Kidney (tissue), 14 donors: ENCODE measurements around the gene CELSR2. TPM values are rescaled to one million over a fixed set of nuclear protein-coding genes. Genes with fewer than 3 reads are reported as not detected.

Source experiments
- DNase-seq, 5 donors: peaks; one replicate each; pipeline ENCODE4 v3.0.0-alpha.2; 2013 to 2020
- FAIRE-seq: peaks from 2 replicates; lab custom pipeline; 2012; peaks lifted over from hg19 to GRCh38; lab: Jason Lieb, UNC
- H3K27ac ChIP-seq, 2 donors: one replicate each; pipeline ENCODE4 v1.7.0; 2013; ENCODE audit warnings: low read depth in 2 of 2, low read length in 2 of 2, inconsistent platforms in 1 of 2
- H3K27me3 ChIP-seq: one replicate; pipeline ENCODE4 v1.7.1; 2013; ENCODE audit warnings: low read length, inconsistent platforms; ENCODE audit not compliant: control insufficient read depth, insufficient read depth
- H3K36me3 ChIP-seq, 3 donors: one replicate each; pipeline versions ENCODE4 v1.7.0 to v1.7.1; 2013; ENCODE audit warnings: low read length in 3 of 3, control low read depth in 1 of 3, inconsistent platforms in 1 of 3; ENCODE audit not compliant: insufficient read depth in 3 of 3, control insufficient read depth in 2 of 3
- H3K4me1 ChIP-seq, 3 donors: one replicate each; pipeline versions ENCODE4 v1.7.0 to v1.7.1; 2013; ENCODE audit warnings: low read length in 3 of 3, inconsistent platforms in 1 of 3, low read depth in 1 of 3; ENCODE audit not compliant: control insufficient read depth in 2 of 3, insufficient read depth in 2 of 3
- H3K4me3 ChIP-seq, 3 donors: one replicate each; pipeline versions ENCODE4 v1.7.0 to v1.8.1; 2013; ENCODE audit warnings: low read length in 3 of 3, control low read depth in 1 of 3, inconsistent platforms in 1 of 3
- H3K9ac ChIP-seq, 3 donors: one replicate each; pipeline versions ENCODE4 v1.7.0 to v1.7.1; 2013; ENCODE audit warnings: low read length in 3 of 3, control low read depth in 1 of 3, inconsistent platforms in 1 of 3
- H3K9me3 ChIP-seq, 3 donors: one replicate each; pipeline versions ENCODE4 v1.7.0 to v1.7.1; 2013; ENCODE audit warnings: low read length in 3 of 3, control low read depth in 1 of 3, inconsistent platforms in 1 of 3; ENCODE audit not compliant: control insufficient read depth in 2 of 3, insufficient read depth in 1 of 3
- intact Hi-C: fragments of 100-400 bp; cut with DNase I; formaldehyde crosslinking; loops from one replicate; pipeline ENCODE4 v1.11.1; 2022
- polyA plus RNA-seq: library from polyadenylated mRNA; stranded (reverse); fragments of 350-450 nt; fragmentation: Illumina TruSeq; extraction: RNeasy Lipid Tissue Mini Kit (QIAGEN cat#74804); gene quantifications from one replicate; pipeline ENCODE4 v1.2.3, GENCODE V29; 2014; ENCODE audit warnings: low read depth, low replicate concordance; ENCODE audit not compliant: insufficient read depth
- total RNA-seq: library from RNA; stranded (reverse); fragmentation: NEBNext Ultra II Directional; extraction: Animal tissue kit (Norgen Biotek cat#: 25700); gene quantifications from one replicate; pipeline ENCODE4 v1.2.1, GENCODE V29; 2021
- TF ChIP-seq, protein P1 (sequence below): IDR thresholded peaks from 3 replicates; pipeline ENCODE4 v1.5.1; 2012; ENCODE audit warnings: mild to moderate bottlenecking, moderate library complexity, borderline replicate concordance; ENCODE audit not compliant: insufficient read depth; ENCODE audit errors: extremely low read depth
- donor health status: control.
- donor health status: control.
- donor health status: control.
- donor health status: control.
- donor health status: control.
- donor health status: DM: yes; HTN: yes; CAD: no.
- donor health status: Normal renal cell carcinoma (clear cell type).

Gene CELSR2
- total and polyA plus RNA-seq, 2 donors from 2014 or later = 10.6 to 65.6 TPM

- peak in 3 of 5 donors; percentile 23 to 59 (median 47) for DNase-seq
- Histone ChIP-seq H3K4me3 (no peak overlapping the region), H3K4me1 (peaks cover 4 to 24% (median 9%) of the 10 kb centered on the region in 3 donors), H3K36me3 (no peaks in the 10 kb centered on the region), H3K9ac (no peak overlapping the region), H3K27me3 (no peaks in the 10 kb centered on the region), H3K27ac (no peak overlapping the region), H3K9me3 (no peaks in the 10 kb centered on the region)
- FAIRE-seq = no peak
- TF ChIP-seq, protein P1, sequence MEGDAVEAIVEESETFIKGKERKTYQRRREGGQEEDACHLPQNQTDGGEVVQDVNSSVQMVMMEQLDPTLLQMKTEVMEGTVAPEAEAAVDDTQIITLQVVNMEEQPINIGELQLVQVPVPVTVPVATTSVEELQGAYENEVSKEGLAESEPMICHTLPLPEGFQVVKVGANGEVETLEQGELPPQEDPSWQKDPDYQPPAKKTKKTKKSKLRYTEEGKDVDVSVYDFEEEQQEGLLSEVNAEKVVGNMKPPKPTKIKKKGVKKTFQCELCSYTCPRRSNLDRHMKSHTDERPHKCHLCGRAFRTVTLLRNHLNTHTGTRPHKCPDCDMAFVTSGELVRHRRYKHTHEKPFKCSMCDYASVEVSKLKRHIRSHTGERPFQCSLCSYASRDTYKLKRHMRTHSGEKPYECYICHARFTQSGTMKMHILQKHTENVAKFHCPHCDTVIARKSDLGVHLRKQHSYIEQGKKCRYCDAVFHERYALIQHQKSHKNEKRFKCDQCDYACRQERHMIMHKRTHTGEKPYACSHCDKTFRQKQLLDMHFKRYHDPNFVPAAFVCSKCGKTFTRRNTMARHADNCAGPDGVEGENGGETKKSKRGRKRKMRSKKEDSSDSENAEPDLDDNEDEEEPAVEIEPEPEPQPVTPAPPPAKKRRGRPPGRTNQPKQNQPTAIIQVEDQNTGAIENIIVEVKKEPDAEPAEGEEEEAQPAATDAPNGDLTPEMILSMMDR = no peak
- intact Hi-C loops = loop anchor here (10.0 kb wide), 1 partner anchor 129 kb away; no protein-coding TSS in a partner anchor
These were observed 26.5 kb downstream of the CELSR2 start for GRCh38 chr1:109275706-109276345.

GRCh38 chr1:109277434-109278204, 28.3 kb downstream of the CELSR2 start:
- TF ChIP-seq, protein P1 = peak; percentile 87
- H3K4me3 ChIP-seq = no peak overlapping the region
- FAIRE-seq (no peak), DNase-seq (peak; percentile 79 to 91 (median 87))
- H3K9ac ChIP-seq = no peak overlapping the region
- peak overlapping the region; percentile 49 to 55 for H3K27ac ChIP-seq
- H3K4me1 ChIP-seq = peaks cover 4 to 28% (median 13%) of the 10 kb centered on the region in 3 donors
- intact Hi-C loops = loop anchor here (10.0 kb wide), 1 partner anchor 127 kb away; no protein-coding TSS in a partner anchor
- H3K9me3 ChIP-seq = no peaks in the 10 kb centered on the region
- H3K27me3 ChIP-seq = no peaks in the 10 kb centered on the region
- no peaks in the 10 kb centered on the region for H3K36me3 ChIP-seq

GRCh38 chr1:109279615-109280278, 30.4 kb downstream of the CELSR2 start:
- H3K4me1 ChIP-seq = peaks cover 4 to 24% (median 18%) of the 10 kb centered on the region in 3 donors
- intact Hi-C loops = loop anchor here (10.0 kb wide), 1 partner anchor 125 kb away; no protein-coding TSS in a partner anchor
- no peak for FAIRE-seq
- no peak for DNase-seq
- no peaks in the 10 kb centered on the region for H3K9me3 ChIP-seq
- H3K27ac ChIP-seq = no peak overlapping the region
- H3K9ac ChIP-seq = no peak overlapping the region
- H3K36me3 ChIP-seq = no peaks in the 10 kb centered on the region
- TF ChIP-seq, protein P1 = no peak
- H3K27me3 ChIP-seq = no peaks in the 10 kb centered on the region
- H3K4me3 ChIP-seq = no peak overlapping the region
